WTC11 (cell line): Measurements from ENCODE around the gene NEK4. TPM values are rescaled to one million over a fixed set of nuclear protein-coding genes. Genes with fewer than 3 reads are reported as not detected.

ENCODE experiments used
- ATAC-seq: fragments of 200-7000 bp; cut with Tn5 transposase; 2 replicates; pipeline ENCODE4 v1.10.0; 2021; ENCODE audit warnings: mild to moderate bottlenecking, moderate library complexity
- CTCF ChIA-PET: fragments of 300-600 bp; sonication (Branson Sonifier 250); formaldehyde crosslinking; loops from one replicate; lab custom pipeline; 2021; ENCODE audit warnings: antibody characterized with exemption; lab: Charles Lee
- POLR2A ChIA-PET: fragments of 350-600 bp; sonication (Branson Sonifier 250); formaldehyde crosslinking; loops from one replicate; lab custom pipeline; 2021; ENCODE audit warnings: antibody characterized with exemption; lab: Charles Lee
- DNase-seq: peaks from one replicate; pipeline ENCODE4 v3.0.0; 2021; ENCODE audit warnings: low spot score
- H3K27ac Mint-ChIP-seq: 2 replicates; pipeline ENCODE4 v1.8.0; 2021; ENCODE audit warnings: mixed read lengths
- H3K27me3 Mint-ChIP-seq: 2 replicates; pipeline ENCODE4 v1.8.0; 2021; ENCODE audit warnings: low read depth, mild to moderate bottlenecking, moderate library complexity, mixed read lengths
- H3K36me3 Mint-ChIP-seq: 2 replicates; pipeline ENCODE4 v1.8.0; 2021; ENCODE audit warnings: mixed read lengths
- H3K4me1 Mint-ChIP-seq: 2 replicates; pipeline ENCODE4 v1.8.0; 2022; ENCODE audit warnings: mixed read lengths
- H3K4me3 Mint-ChIP-seq: 2 replicates; pipeline ENCODE4 v1.8.0; 2021; ENCODE audit warnings: mild to moderate bottlenecking, moderate library complexity, mixed read lengths
- H3K9me3 Mint-ChIP-seq: 2 replicates; pipeline ENCODE4 v1.8.0; 2021; ENCODE audit warnings: mixed read lengths
- ARID4B ChIP-seq: sonication (generic); formaldehyde crosslinking; IDR thresholded peaks from 2 replicates; pipeline ENCODE4 v1.8.0; 2023; ENCODE audit warnings: missing genetic modification reagents, mild to moderate bottlenecking, borderline replicate concordance
- CBFB ChIP-seq: sonication (generic); formaldehyde crosslinking; IDR thresholded peaks from 2 replicates; pipeline ENCODE4 v1.8.1; 2022; ENCODE audit warnings: mild to moderate bottlenecking, low read depth, missing genetic modification reagents
- CTCF ChIP-seq: fragments of 200-600 bp; IDR thresholded peaks from 2 replicates; pipeline ENCODE4 v1.8.0; 2022; ENCODE audit warnings: antibody characterized with exemption
- E2F1 ChIP-seq: sonication (generic); formaldehyde crosslinking; IDR thresholded peaks from 2 replicates; pipeline ENCODE4 v1.8.0; 2022; ENCODE audit warnings: mild to moderate bottlenecking, missing genetic modification reagents
- FOXK1 ChIP-seq: sonication (generic); formaldehyde crosslinking; IDR thresholded peaks from 2 replicates; pipeline ENCODE4 v1.8.0; 2022; ENCODE audit warnings: mild to moderate bottlenecking, moderate library complexity, missing genetic modification reagents
- FOXP4 ChIP-seq: sonication (generic); formaldehyde crosslinking; IDR thresholded peaks from 2 replicates; pipeline ENCODE4 v1.8.0; 2022; ENCODE audit warnings: mild to moderate bottlenecking, missing genetic modification reagents
- GTF2I ChIP-seq: fragments of 250-450 bp; sonication (Bioruptor Pico); conservative IDR thresholded peaks from 2 replicates; pipeline ENCODE4 v1.4.0; 2021; ENCODE audit warnings: mild to moderate bottlenecking
- IRF1 ChIP-seq: sonication (generic); formaldehyde crosslinking; IDR thresholded peaks from 2 replicates; pipeline ENCODE4 v1.8.0; 2023; ENCODE audit warnings: missing genetic modification reagents
- MXD4 ChIP-seq: fragments of 250-450 bp; sonication (Bioruptor Pico); IDR thresholded peaks from 2 replicates; pipeline ENCODE4 v1.8.0; 2021; ENCODE audit warnings: mild to moderate bottlenecking, moderate library complexity, borderline replicate concordance
- NFATC4 ChIP-seq: fragments of 250-450 bp; sonication (Bioruptor Pico); IDR thresholded peaks from 2 replicates; pipeline ENCODE4 v1.9.0; 2021; ENCODE audit warnings: mild to moderate bottlenecking
- NFYB ChIP-seq: sonication (generic); formaldehyde crosslinking; conservative IDR thresholded peaks from 2 replicates; pipeline ENCODE4 v1.8.0; 2022; ENCODE audit warnings: low read depth, missing genetic modification reagents
- RELA ChIP-seq: sonication (generic); formaldehyde crosslinking; IDR thresholded peaks from 2 replicates; pipeline ENCODE4 v1.8.1; 2022; ENCODE audit warnings: missing genetic modification reagents, mild to moderate bottlenecking, borderline replicate concordance
- SOX15 ChIP-seq: fragments of 250-450 bp; sonication (Bioruptor Pico); IDR thresholded peaks from 2 replicates; pipeline ENCODE4 v1.9.0; 2021; ENCODE audit warnings: mild to moderate bottlenecking
- SP1 ChIP-seq: sonication (generic); formaldehyde crosslinking; conservative IDR thresholded peaks from 2 replicates; pipeline ENCODE4 v1.8.1; 2022; ENCODE audit warnings: missing genetic modification reagents
- TCF7 ChIP-seq: sonication (generic); formaldehyde crosslinking; IDR thresholded peaks from 2 replicates; pipeline ENCODE4 v1.8.0; 2022; ENCODE audit warnings: mild to moderate bottlenecking, low read depth, missing genetic modification reagents, moderate library complexity
- TEAD1 ChIP-seq: sonication (generic); formaldehyde crosslinking; IDR thresholded peaks from 2 replicates; pipeline ENCODE4 v1.8.0; 2022; ENCODE audit warnings: mild to moderate bottlenecking, missing genetic modification reagents
- ZNF263 ChIP-seq: sonication (generic); formaldehyde crosslinking; IDR thresholded peaks from 2 replicates; pipeline ENCODE4 v1.8.1; 2022; ENCODE audit warnings: low read depth, mild to moderate bottlenecking, moderate library complexity, missing genetic modification reagents
- ZNF423 ChIP-seq: fragments of 250-450 bp; sonication (Bioruptor Pico); IDR thresholded peaks from 2 replicates; pipeline ENCODE4 v2.1.2; 2022; ENCODE audit warnings: mild to moderate bottlenecking, moderate library complexity
- ZNF671 ChIP-seq: fragments of 250-450 bp; sonication (Bioruptor Pico); IDR thresholded peaks from 2 replicates; pipeline ENCODE4 v1.8.0; 2021; ENCODE audit warnings: mild to moderate bottlenecking
- total RNA-seq: library from RNA; stranded (reverse); gene quantifications from 3 replicates; pipeline ENCODE4 v1.2.3, GENCODE V29; 2021

NEK4 gene
- total RNA-seq, 1 experiment from 2014 or later = 31.4 TPM

GRCh38 chr3:52763466-52763865, 7.3 kb downstream of the NEK4 start:
- no peak for DNase-seq
- CTCF ChIA-PET = interaction anchor here (0.8 to 1.3 kb wide), 3 partner anchors 11 to 57 kb away, joined by 3 to 4 read pairs (median 3); no protein-coding TSS in a partner anchor
- no peak for TF ChIP-seq IRF1
- TF ChIP-seq NFYB (CRISPR knock-in tag) = no peak
- TF ChIP-seq TCF7 (CRISPR knock-in tag) = no peak
- TF ChIP-seq FOXK1 = no peak
- TF ChIP-seq MXD4 = no peak
- no peak for TF ChIP-seq ARID4B (CRISPR knock-in tag)
- no peak for TF ChIP-seq ZNF263 (CRISPR knock-in tag)
- no peak for TF ChIP-seq CBFB (CRISPR knock-in tag)
- no peak for TF ChIP-seq FOXP4 (CRISPR knock-in tag)
- no peak for TF ChIP-seq SP1 (CRISPR knock-in tag)
- TF ChIP-seq RELA = no peak
- TF ChIP-seq ZNF671 (CRISPR knock-in tag) = no peak
- no peak for TF ChIP-seq ZNF423
- TF ChIP-seq SOX15 (CRISPR knock-in tag) = no peak
- no peak for TF ChIP-seq E2F1 (CRISPR knock-in tag)
- no peak for TF ChIP-seq GTF2I (CRISPR knock-in tag)
- TF ChIP-seq NFATC4 (CRISPR knock-in tag) = no peak
- no peak for TF ChIP-seq CTCF
- TF ChIP-seq TEAD1 (CRISPR knock-in tag) = no peak
- TF ChIP-seq, all 79 proteins: peak for 0
- Mint-ChIP-seq H3K36me3 (peaks cover 72% of the 10 kb centered on the region), H3K9me3 (no peaks in the 10 kb centered on the region), H3K27ac (no peak overlapping the region), H3K27me3 (no peaks in the 10 kb centered on the region), H3K4me3 (no peak overlapping the region), H3K4me1 (no peaks in the 10 kb centered on the region)
- no peak for ATAC-seq
- POLR2A ChIA-PET = no interaction called here
